ENCODE measurements around the gene NTMT2.
"Not testable (repeated sequence)": the region's sequence is repeated elsewhere in the genome, so short reads cannot be mapped to it uniquely, and the experiment has no call there.

NTMT2 gene

DNA sequence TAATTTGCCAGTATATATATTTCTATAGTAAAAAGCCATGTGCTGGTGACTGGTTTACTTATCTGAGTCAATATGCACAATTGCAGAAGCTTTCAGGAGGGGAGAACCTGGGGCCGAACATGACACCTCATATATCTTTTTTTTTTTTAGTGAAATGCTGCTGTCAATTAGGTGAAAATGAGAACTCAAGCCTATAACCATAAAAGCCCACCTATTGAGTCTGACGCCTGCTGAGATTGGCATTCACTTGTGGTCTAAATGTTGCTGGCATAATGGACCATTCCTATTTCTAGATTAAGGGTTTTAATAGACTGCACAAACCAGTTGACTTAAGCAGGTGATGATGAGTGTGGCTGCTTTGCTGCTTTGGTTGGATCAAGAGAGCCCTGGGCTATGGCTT is 10.8 kb downstream of the NTMT2 start:
- in situ Hi-C loops (cut with MboI; ENCODE audit: low sequenced_read_pairs): no loop called here

DNA sequence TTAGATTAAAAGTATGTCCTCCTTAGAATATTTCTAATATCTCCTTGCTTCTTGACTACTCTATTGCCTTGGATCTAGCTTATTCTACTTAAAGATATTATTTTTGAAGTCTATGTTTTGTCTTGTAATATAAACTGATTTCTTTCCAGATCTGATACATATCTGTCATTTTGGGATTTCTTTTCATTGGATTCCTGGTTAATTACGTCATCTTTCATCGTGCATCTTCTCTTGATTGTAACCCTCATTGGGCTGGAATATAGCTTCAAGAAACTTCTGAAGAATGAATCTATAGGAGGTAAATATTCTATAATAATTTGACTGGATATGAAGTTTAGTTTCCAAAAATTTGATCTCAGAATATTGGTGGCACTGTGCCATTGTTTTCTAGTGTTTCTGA is 12.1 kb downstream of the NTMT2 start:
- in situ Hi-C loops (cut with MboI; ENCODE audit: low sequenced_read_pairs): no loop called here

DNA sequence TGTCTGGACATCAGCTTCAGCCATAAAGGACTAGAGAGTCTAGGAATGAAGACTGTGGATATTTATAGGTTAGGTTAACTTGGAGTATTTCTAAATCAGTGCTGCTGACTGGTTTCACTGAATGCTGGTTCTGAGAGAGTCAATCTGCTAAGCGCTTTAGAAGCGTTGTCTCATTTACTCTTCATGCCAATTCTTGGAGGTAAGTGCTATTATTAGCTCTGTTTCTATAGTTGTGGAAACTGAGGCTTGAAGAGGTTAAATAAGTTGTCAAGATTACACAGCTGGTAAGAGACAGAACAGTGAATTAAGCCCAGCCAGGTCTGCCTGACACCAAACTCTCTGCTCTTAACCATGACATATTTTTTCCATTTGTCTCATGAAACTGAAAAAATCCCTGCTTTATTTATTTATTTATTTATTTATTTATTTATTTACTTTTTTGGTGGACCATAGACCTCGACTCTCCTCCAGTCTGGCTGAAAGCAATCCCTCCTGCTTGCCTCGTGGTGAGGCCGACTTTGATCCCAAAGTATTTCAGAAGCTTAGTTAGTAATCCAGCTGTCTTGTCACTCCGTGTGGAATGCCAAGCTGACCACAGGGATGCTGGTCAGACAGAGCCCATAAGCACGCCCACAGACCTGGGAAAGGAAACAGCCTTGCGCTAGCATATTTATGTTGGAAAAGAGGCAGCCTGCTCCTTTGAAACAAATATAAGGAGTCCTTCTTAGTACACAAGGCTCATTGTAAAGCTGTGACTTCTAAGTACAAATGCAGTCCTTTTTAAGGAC is 16.9 kb downstream of the NTMT2 start:
- in situ Hi-C loops (cut with MboI; ENCODE audit: low sequenced_read_pairs): no loop called here

DNA sequence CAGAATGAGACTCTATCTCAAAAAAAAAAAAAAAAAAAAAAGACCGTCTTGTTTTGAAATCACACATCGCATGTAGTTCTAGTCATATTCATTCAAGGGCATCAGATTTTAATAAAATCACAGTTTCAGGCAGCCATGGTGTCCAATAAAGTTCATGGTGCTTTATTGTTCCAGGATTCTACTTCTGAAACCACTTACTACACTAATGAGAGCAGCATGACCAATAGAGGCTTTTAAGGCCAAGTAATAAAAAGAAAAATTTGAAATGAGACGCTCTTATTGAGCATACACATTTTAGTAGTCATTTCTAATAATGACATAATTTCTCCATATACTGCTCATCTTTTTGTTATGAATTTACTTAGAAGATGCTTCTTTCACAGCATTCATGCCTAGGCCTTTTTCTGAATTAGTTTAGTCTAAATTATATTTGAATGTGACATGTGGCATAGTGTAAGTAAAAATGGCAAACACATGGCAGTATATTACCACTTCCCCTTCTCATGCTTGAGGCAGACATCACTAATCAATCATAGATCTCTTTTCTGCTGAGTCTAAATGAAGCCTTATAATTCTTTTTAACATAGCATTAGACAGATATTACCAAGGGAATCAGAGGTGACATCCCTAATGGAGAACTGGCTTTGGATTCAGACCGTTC is 18.5 kb downstream of the NTMT2 start:
- in situ Hi-C loops (cut with MboI; ENCODE audit: low sequenced_read_pairs): no loop called here

DNA sequence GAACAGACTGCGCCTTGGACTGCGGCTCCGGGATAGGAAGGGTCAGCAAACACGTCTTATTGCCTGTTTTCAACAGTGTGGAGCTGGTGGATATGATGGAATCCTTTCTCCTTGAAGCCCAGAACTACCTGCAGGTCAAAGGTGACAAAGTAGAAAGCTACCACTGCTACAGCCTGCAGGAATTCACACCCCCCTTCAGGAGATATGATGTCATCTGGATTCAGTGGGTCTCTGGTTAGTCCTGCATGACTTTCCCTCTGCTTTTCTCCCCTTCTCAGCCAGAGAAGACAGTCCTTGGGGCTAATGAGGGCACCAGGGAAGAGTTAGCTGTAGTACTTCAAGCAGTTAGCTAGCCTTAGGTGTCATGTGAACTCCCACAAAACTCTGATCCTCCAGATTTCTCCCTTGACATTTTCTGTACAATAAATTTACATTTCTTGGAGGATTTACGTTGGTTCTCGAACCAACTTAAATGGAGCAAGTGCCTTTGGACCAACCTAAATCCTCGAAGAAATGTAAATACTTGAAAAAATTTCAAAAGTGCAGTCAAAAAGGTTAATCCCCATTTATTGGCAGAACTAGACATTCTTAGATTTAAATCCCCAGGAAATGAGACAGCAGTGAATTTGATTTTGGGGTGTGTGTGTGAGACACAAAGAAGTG is 20.9 kb downstream of the NTMT2 start:
- in situ Hi-C loops (cut with MboI; ENCODE audit: low sequenced_read_pairs): no loop called here

- in situ Hi-C loops (cut with MboI; ENCODE audit: low sequenced_read_pairs): no loop called here
These were observed 22.5 kb downstream of the NTMT2 start for GRCh38 chr1:170168265-170168664.

DNA sequence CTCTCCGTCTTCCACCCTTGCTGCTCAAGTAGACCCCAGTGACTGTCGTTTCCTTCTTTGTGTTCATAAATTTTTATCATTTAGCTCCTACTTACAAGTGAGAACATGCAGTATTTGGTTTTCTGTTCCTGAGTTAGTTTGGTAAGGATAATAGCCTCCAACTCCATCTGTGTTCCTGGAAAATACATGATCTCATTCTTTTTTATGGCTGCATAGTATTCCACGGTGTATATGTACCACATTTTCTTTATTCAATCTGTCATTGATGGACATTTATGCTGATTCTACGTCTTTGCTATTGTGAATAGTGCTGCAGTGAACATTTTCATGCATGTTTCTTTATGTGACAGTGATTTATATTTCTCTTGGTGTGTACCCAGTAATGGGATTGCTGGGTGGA is 24.8 kb downstream of the NTMT2 start:
- in situ Hi-C loops (cut with MboI; ENCODE audit: low sequenced_read_pairs): not testable (repeated sequence)

DNA sequence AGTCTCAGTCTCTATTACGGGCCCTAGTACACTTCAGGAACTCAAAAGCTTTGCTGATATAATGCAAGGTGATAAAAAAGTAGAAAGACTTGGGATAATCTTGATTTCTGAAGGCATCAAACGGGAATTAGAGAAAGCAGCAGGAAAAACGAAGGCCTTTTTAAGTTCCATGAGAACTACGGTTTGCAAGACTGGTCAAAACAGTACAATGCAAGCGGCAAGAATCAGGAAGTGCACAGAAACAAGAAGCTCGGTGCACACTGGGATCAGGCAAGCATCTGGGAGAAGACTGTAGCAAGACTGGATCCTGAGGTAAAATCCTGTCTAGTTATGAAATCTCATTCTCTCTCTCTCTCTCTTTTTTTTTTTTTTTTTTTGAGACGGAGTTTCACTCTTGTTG is 28.6 kb downstream of the NTMT2 start:
- in situ Hi-C loops (cut with MboI; ENCODE audit: low sequenced_read_pairs): no loop called here

GRCh38 chr1:170175041-170175440 is 29.3 kb downstream of the NTMT2 start:
- in situ Hi-C loops (cut with MboI; ENCODE audit: low sequenced_read_pairs): no loop called here

DNA sequence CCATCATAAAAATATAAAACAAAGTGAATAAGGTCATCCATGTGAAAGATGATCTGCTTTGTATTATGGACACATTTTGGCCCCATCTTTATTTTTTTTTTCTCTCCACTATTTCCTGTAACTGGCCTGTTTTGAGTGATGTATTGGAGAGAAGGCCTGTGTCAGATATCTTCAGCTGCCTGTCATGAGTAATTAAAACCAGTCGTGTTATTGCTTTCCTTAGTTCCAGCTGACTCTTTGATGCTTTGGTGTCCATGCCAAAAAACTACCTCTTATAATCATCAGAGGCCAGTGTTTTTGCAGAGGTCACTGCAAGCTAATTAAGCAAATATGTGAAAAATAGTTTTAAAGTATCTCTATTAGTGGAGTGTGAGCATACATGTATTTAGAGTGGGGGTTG is 29.7 kb downstream of the NTMT2 start:
- in situ Hi-C loops (cut with MboI; ENCODE audit: low sequenced_read_pairs): no loop called here

GRCh38 chr1:170176772-170177171 is 31.0 kb downstream of the NTMT2 start:
- in situ Hi-C loops (cut with MboI; ENCODE audit: low sequenced_read_pairs): no loop called here

- in situ Hi-C loops (cut with MboI; ENCODE audit: low sequenced_read_pairs): no loop called here
These were observed 36.7 kb downstream of the NTMT2 start for GRCh38 chr1:170182442-170182841.

DNA sequence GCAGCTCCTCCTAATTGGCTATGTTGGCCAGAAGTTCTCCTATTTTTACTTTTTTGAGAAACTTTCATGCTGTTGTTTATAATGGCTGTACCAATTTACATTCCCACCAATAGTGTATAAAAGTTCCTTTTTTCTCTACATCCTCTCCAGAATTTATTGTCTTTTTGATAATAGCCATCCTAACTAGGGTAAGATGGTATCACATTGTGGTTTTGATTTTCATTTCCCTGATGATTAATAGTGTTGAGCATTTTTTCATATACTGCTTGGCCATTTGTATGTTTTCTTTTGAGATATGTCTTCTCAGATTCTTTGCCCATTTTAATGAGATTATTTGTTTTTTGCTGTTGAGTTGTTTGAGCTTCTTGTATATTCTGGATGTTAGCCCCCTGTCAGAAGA is 46.8 kb downstream of the NTMT2 start:
- in situ Hi-C loops (cut with MboI; ENCODE audit: low sequenced_read_pairs): no loop called here

DNA sequence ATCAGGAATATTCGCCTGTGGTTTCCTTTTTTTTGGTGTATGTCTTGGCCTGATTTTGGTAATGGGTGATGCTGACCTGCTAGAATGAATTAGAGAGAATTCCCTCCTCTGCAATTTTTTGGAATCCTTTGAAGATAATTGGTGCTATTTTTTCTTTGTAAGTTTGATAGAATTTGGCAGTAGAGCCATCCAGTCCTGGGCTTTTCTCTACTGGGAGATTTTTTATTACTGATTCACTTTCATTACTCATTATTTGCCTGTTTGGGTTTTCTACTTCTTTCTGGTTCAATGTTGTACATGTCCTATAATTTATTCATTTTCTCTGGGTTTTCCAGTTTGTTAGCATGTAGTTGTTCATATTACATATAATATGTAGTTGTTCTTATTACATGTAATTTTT is 48.7 kb downstream of the NTMT2 start:
- in situ Hi-C loops (cut with MboI; ENCODE audit: low sequenced_read_pairs): no loop called here

DNA sequence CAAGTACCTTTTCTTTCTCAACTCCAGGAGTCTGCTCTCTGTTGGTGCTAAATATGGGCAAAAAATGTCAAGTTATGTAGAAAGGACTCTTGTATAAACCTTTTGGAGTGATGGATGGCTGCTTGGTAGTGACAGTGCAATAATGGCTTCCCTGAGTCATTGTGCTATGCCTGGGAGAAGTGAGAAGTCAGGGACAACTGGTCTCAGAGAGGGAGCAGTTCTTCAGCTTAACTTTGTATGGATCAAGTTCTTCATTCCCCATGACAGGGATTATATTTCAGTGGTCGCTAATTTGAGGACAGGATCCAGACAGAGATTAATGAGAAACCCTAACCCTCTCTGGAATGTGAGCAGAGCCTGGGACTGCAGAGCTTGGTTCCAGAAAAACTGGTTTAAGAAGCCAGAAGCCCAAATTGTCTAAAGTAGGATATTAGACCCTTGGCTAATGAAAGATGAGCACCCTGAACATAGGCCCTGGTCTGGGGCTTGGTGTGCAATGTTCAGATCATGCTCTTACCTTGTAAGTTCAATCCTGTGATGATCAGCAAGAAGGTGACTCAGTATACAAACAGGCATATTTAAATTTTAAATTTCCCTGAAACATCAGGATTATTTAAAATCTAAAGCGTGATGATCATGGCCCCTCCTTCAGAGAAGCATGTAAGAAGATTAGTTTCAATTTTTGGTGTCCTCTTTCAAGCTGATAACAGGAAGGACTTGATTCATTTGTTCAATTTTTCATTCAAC is 50.9 kb downstream of the NTMT2 start:
- in situ Hi-C loops (cut with MboI; ENCODE audit: low sequenced_read_pairs): no loop called here

DNA sequence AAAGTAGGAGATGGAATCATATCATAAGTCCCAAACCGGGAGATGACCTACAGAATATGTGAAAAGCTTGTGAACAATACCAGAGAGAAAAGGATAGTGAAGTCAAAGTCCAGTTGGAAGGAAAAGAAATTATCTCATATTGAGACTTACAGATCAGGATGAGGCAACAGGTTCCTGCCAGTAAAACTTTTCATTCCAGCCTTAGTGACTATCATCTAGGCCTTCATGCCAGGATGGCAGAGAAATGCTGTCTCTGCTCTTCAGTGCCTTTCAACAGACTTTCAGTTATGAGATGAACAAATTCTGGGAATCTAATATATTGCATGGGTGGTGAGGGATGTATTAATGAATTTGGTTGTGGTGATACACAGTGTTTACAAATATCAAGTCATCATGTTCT is 52.3 kb downstream of the NTMT2 start:
- in situ Hi-C loops (cut with MboI; ENCODE audit: low sequenced_read_pairs): no loop called here

DNA sequence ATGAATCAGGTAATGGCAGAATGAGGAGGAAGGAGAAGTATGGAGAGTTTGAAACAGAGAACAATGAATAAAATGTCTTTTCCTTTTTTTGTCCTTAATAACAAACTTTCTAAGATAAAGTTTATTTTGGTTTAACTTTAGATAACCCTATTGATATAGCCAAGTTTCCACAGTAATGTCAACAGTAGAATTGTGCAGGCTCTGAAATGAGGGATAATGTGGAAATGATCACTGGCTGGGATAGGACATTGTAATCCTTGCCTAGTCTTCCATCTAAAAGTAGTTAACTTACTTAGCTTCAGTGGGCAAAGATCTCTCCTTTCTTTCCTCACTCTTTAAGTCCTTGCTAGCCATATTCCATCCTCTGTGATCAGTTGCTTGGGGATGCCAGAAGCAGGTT is 52.8 kb downstream of the NTMT2 start:
- in situ Hi-C loops (cut with MboI; ENCODE audit: low sequenced_read_pairs): no loop called here

DNA sequence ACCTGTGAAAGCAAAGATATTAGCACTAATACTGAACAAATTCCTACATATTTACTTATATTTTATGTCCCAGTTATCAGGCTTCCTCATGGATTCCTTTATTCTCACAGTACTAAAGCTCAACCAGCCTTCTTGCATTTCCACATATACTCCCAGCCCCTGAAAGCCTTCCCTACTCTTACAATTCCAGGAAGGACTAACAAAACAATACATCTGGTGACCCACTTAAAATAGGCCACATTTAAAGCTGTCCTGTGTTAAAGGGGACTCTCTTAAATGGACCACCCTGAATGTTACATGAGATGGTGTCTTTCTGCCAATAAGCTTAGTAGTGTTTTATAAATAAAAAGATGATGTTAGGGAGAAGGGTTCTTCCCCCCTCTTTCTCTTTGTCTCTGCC is 54.4 kb downstream of the NTMT2 start:
- in situ Hi-C loops (cut with MboI; ENCODE audit: low sequenced_read_pairs): no loop called here

DNA sequence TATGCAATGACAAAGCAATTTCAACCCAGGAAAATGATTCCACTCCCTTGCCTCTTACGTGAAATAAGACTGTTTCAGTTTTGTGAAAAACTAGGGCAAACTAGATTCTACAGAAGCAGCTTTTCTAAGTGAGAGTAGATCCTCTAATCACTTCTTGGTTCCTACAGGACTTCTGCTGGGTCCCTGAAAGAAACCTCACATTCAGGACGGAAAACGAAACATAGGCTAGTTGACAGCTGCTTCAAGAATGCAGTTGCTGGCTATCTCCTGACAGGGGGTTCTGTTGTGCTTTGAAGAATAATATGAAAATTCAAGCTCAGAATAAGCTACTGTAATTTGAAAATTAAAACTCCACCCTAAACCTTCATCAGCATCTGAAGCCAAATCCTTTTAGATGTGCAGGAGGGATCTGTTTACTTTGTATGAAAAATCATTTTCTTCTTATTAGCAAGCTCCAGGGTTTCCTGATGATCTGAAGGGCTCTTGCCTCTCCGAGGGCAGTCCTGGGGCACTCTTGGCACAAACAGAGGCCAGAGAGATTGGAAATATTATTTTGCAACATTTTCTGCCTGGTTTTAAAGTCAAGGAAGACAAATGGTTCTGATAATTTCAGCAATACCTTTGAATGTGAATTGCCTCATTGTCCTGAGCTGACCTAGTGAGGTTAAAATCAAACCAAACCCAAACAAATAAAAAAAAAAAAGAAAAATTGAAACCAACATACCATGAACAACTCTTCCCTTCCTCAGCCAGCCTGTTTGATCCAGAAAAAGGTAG is 55.0 kb downstream of the NTMT2 start:
- in situ Hi-C loops (cut with MboI; ENCODE audit: low sequenced_read_pairs): no loop called here

- in situ Hi-C loops (cut with MboI; ENCODE audit: low sequenced_read_pairs): no loop called here
These were observed 57.9 kb downstream of the NTMT2 start for GRCh38 chr1:170203693-170204092.

- in situ Hi-C loops (cut with MboI; ENCODE audit: low sequenced_read_pairs): no loop called here
These were observed 58.4 kb downstream of the NTMT2 start for GRCh38 chr1:170204121-170204520.

All from HL-60/S4 treated with retinoic acid at 250 ng/mL for 4 days and 3 days (cell line).